DLD1 (cell line): ENCODE data around the gene IRGC.
"Not testable (repeated sequence)": the region's sequence is repeated elsewhere in the genome, so short reads cannot be mapped to it uniquely, and the experiment has no call there.

ENCODE experiments used
- in situ Hi-C: cut with HindIII; loops from 2 replicates; pipeline ENCODE4 v1.10.0; 2017; ENCODE audit warnings: low sequenced_read_pairs

IRGC gene

GRCh38 chr19:43715776-43716175 is at the start of gene IRGC:
IRGC (plus strand) TSS chr19:43716076; CDS start chr19:43718559, 2,483 bp downstream.
- in situ Hi-C loops: no loop called here

GRCh38 chr19:43667126-43667875 is 48.6 kb upstream of the IRGC start:
- in situ Hi-C loops: no loop called here

GRCh38 chr19:43667876-43668405 is 47.9 kb upstream of the IRGC start:
- in situ Hi-C loops: no loop called here

- in situ Hi-C loops: no loop called here
These were observed 47.3 kb upstream of the IRGC start for GRCh38 chr19:43668406-43669109.

GRCh38 chr19:43672061-43672679 is 43.7 kb upstream of the IRGC start:
- in situ Hi-C loops: no loop called here

- in situ Hi-C loops: no loop called here
These were observed 42.2 kb upstream of the IRGC start for GRCh38 chr19:43673637-43674036.

GRCh38 chr19:43674183-43674582 is 41.7 kb upstream of the IRGC start:
- in situ Hi-C loops: no loop called here

- in situ Hi-C loops: no loop called here
These were observed 41.3 kb upstream of the IRGC start for GRCh38 chr19:43674596-43674995.

- in situ Hi-C loops: no loop called here
These were observed 40.5 kb upstream of the IRGC start for GRCh38 chr19:43675269-43675879.

GRCh38 chr19:43675906-43676305 is 40.0 kb upstream of the IRGC start:
- in situ Hi-C loops: no loop called here

- in situ Hi-C loops: no loop called here
These were observed 37.2 kb upstream of the IRGC start for GRCh38 chr19:43678512-43679261.

- in situ Hi-C loops: no loop called here
These were observed 34.1 kb upstream of the IRGC start for GRCh38 chr19:43681821-43682220.

- in situ Hi-C loops: not testable (repeated sequence)
These were observed 33.6 kb upstream of the IRGC start for GRCh38 chr19:43682269-43682668.

- in situ Hi-C loops: no loop called here
These were observed 32.8 kb upstream of the IRGC start for GRCh38 chr19:43682824-43683661.

GRCh38 chr19:43683905-43684304 is 32.0 kb upstream of the IRGC start:
- in situ Hi-C loops: no loop called here

GRCh38 chr19:43684326-43684725 is 31.6 kb upstream of the IRGC start:
- in situ Hi-C loops: no loop called here

- in situ Hi-C loops: no loop called here
These were observed 28.2 kb upstream of the IRGC start for GRCh38 chr19:43687660-43687997.

- in situ Hi-C loops: no loop called here
These were observed 27.7 kb upstream of the IRGC start for GRCh38 chr19:43688059-43688701.

- in situ Hi-C loops: no loop called here
These were observed 25.4 kb upstream of the IRGC start for GRCh38 chr19:43690444-43690843.
